ENCODE data around the gene RET. TPM values are rescaled to one million over a fixed set of nuclear protein-coding genes. Genes with fewer than 3 reads are reported as not detected.
A peak's percentile ranks its signal among the peaks of the same experiment; 100 is the strongest.

RET gene
- total and polyA plus RNA-seq, 2 of the 13 experiments (the other 11 are each of a cell fraction or from before 2014, with no cell fraction given), result 0.02 TPM; not detected in 1

GRCh38 chr10:43138021-43138756 lies 61.3 kb downstream of the RET start, which contains the start of gene CSGALNACT2 (continued):
- TF ChIP-seq ZNF841 (CRISPR knock-in tag; IDR thresholded peaks at IDR 0.05; ENCODE audit: borderline replicate concordance) (peak; percentile 47; the same call in 1 of the 2 replicates), ATF3 (CRISPR knock-in tag; IDR thresholded peaks at IDR 0.05) (0 out of 2 replicates have a peak, but pooled peaks have one; percentile 27), POLR2G (IDR thresholded peaks at IDR 0.05; ENCODE audit: low read depth, low read length) (peak; percentile 74), HMG20A (CRISPR knock-in tag; IDR thresholded peaks at IDR 0.05; ENCODE audit: borderline replicate concordance) (no peak; the same call in 1 of the 2 replicates), THAP7 (CRISPR knock-in tag; IDR thresholded peaks at IDR 0.05) (peak; percentile 66; the same call in 1 of the 2 replicates), ZNF879 (CRISPR knock-in tag; IDR thresholded peaks at IDR 0.05) (peak; percentile 88; the same call in 1 of the 2 replicates), ZNF572 (CRISPR knock-in tag; IDR thresholded peaks at IDR 0.05) (no peak), SAP130 (CRISPR knock-in tag; IDR thresholded peaks at IDR 0.05; ENCODE audit: low read depth) (peak; percentile 36), SALL1 (CRISPR knock-in tag; IDR thresholded peaks at IDR 0.05) (peak; percentile 39), SKI (IDR thresholded peaks at IDR 0.05; ENCODE audit: partially characterized antibody) (peak; percentile 68), FOXM1 (CRISPR knock-in tag; IDR thresholded peaks at IDR 0.05) (no peak), ZNF138 (CRISPR knock-in tag; IDR thresholded peaks at IDR 0.05; ENCODE audit: low read depth) (peak; percentile 26; the same call in 1 of the 2 replicates), POLR2A (IDR thresholded peaks at IDR 0.05; ENCODE audit: insufficient read depth in 1 of 2, low read depth in 2 of 2, low read length in 2 of 2) (peak in 1 of 2 experiments; percentile 51; a peak in 2 of 4 replicates), ZNF556 (CRISPR knock-in tag; IDR thresholded peaks at IDR 0.05; ENCODE audit: borderline replicate concordance) (peak; percentile 60), NRL (CRISPR knock-in tag; IDR thresholded peaks at IDR 0.05; ENCODE audit: borderline replicate concordance) (0 out of 2 replicates have a peak, but pooled peaks have one; percentile 53), KLF12 (CRISPR knock-in tag; IDR thresholded peaks at IDR 0.05; ENCODE audit: borderline replicate concordance) (0 out of 2 replicates have a peak, but pooled peaks have one; percentile 58), ZNF510 (CRISPR knock-in tag; IDR thresholded peaks at IDR 0.05; ENCODE audit: low read depth) (no peak), HIVEP1 (CRISPR knock-in tag; IDR thresholded peaks at IDR 0.05) (no peak), ZFX (CRISPR knock-in tag; IDR thresholded peaks at IDR 0.05; ENCODE audit: low read depth) (peak; percentile 91), ZMAT3 (CRISPR knock-in tag; conservative IDR thresholded peaks at IDR 0.05) (peak; percentile 73)
- TF ChIP-seq, protein P1, sequence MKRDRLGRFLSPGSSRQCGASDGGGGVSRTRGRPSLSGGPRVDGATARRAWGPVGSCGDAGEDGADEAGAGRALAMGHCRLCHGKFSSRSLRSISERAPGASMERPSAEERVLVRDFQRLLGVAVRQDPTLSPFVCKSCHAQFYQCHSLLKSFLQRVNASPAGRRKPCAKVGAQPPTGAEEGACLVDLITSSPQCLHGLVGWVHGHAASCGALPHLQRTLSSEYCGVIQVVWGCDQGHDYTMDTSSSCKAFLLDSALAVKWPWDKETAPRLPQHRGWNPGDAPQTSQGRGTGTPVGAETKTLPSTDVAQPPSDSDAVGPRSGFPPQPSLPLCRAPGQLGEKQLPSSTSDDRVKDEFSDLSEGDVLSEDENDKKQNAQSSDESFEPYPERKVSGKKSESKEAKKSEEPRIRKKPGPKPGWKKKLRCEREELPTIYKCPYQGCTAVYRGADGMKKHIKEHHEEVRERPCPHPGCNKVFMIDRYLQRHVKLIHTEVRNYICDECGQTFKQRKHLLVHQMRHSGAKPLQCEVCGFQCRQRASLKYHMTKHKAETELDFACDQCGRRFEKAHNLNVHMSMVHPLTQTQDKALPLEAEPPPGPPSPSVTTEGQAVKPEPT (CRISPR knock-in tag; IDR thresholded peaks at IDR 0.05; ENCODE audit: low read depth), result peak; percentile 17; the same call in 1 of the 2 replicates
- TF ChIP-seq, protein P2, sequence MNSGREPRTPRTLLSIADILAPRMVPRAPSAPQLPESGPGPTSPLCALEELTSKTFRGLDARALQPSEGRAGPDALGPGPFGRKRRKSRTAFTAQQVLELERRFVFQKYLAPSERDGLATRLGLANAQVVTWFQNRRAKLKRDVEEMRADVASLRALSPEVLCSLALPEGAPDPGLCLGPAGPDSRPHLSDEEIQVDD (CRISPR knock-in tag; IDR thresholded peaks at IDR 0.05; ENCODE audit: borderline replicate concordance), result 0 out of 2 replicates have a peak, but pooled peaks have one; percentile 35
- TF ChIP-seq, protein P3, sequence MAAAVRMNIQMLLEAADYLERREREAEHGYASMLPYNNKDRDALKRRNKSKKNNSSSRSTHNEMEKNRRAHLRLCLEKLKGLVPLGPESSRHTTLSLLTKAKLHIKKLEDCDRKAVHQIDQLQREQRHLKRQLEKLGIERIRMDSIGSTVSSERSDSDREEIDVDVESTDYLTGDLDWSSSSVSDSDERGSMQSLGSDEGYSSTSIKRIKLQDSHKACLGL (CRISPR knock-in tag; IDR thresholded peaks at IDR 0.05), result peak; percentile 50; the same call in 1 of the 2 replicates
- TF ChIP-seq, protein P4, sequence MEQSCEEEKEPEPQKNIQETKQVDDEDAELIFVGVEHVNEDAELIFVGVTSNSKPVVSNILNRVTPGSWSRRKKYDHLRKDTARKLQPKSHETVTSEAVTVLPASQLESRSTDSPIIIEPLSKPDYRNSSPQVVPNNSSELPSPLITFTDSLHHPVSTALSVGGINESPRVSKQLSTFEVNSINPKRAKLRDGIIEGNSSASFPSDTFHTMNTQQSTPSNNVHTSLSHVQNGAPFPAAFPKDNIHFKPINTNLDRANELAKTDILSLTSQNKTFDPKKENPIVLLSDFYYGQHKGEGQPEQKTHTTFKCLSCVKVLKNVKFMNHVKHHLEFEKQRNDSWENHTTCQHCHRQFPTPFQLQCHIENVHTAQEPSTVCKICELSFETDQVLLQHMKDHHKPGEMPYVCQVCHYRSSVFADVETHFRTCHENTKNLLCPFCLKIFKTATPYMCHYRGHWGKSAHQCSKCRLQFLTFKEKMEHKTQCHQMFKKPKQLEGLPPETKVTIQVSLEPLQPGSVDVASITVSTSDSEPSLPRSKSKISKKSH (CRISPR knock-in tag; IDR thresholded peaks at IDR 0.05; ENCODE audit: borderline replicate concordance), result no peak; the same call in 1 of the 2 replicates

Data from HepG2 (cell line).